ENCODE measurements around the gene SST. TPM values are rescaled to one million over a fixed set of nuclear protein-coding genes. Genes with fewer than 3 reads are reported as not detected.
"Not testable (repeated sequence)": the region's sequence is repeated elsewhere in the genome, so short reads cannot be mapped to it uniquely, and the experiment has no call there.

The SST gene
- total and polyA plus RNA-seq, 9 donors: 0.16 to 7.5 (median 0.63) TPM; not detected in 3

- no peak overlapping the region for H3K4me3 ChIP-seq
- WGBS, 3 donors: 89 to 93% (median 93%) methylated on average over 5 of the region's 5 CpGs
- no peaks in the 10 kb centered on the region for H3K36me3 ChIP-seq
- TF ChIP-seq EP300 (IDR thresholded peaks at IDR 0.05): no peak
- no peak for TF ChIP-seq POLR2A (IDR thresholded peaks at IDR 0.05)
- no peak for TF ChIP-seq CTCF (IDR thresholded peaks at IDR 0.05)
- no peak for DNase-seq
- no peak overlapping the region for H3K27ac ChIP-seq
- H3K27me3 ChIP-seq: no peaks in the 10 kb centered on the region
- no peaks in the 10 kb centered on the region for H3K9me3 ChIP-seq
- H3K4me1 ChIP-seq (ENCODE audit: insufficient read depth): no peaks in the 10 kb centered on the region
- intact Hi-C loops (cut with DNase I): no loop called here
Measured at GRCh38 chr3:187686621-187687273, 16.6 kb upstream of the SST start.

- intact Hi-C loops (cut with DNase I): no loop called here
- TF ChIP-seq EP300 (IDR thresholded peaks at IDR 0.05): no peak
- TF ChIP-seq CTCF (IDR thresholded peaks at IDR 0.05): no peak
- 90 to 94% (median 92%) methylated on average over 7 of the region's 7 CpGs for WGBS, 3 donors
- Histone ChIP-seq H3K27me3 (no peaks in the 10 kb centered on the region), H3K27ac (no peak overlapping the region), H3K4me1 (ENCODE audit: insufficient read depth) (no peaks in the 10 kb centered on the region), H3K4me3 (no peak overlapping the region), H3K9me3 (no peaks in the 10 kb centered on the region), H3K36me3 (no peaks in the 10 kb centered on the region)
- DNase-seq: no peak
Measured at GRCh38 chr3:187685948-187686347, 15.8 kb upstream of the SST start.

DNA sequence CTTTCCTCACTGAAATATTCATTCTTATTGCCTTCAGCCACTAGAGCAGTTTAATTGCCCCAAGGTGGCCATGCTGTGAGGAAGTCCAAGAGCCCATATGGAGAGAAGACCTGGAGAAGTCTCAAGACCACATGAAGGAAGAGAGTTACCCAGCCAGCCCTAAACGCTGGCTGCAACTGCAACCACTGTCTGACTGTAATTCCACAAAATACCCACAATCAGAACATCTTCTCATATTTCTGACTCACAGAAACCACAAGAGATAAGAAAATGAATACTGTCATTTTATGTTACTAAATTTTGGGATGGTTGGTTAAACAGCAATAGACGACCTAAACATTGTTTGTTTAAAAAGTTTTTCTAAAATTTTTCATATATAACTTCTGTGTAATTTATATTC is 14.7 kb upstream of the SST start:
- no peak overlapping the region for H3K27ac ChIP-seq
- TF ChIP-seq CTCF (IDR thresholded peaks at IDR 0.05) (no peak), POLR2A (IDR thresholded peaks at IDR 0.05) (no peak), EP300 (IDR thresholded peaks at IDR 0.05) (no peak)
- no peaks in the 10 kb centered on the region for H3K36me3 ChIP-seq
- H3K4me3 ChIP-seq: no peak overlapping the region
- H3K4me1 ChIP-seq (ENCODE audit: insufficient read depth): no peaks in the 10 kb centered on the region
- no peaks in the 10 kb centered on the region for H3K9me3 ChIP-seq
- 37 to 52% (median 38%) methylated on average over 2 of the region's 2 CpGs for WGBS, 3 donors
- no peaks in the 10 kb centered on the region for H3K27me3 ChIP-seq
- intact Hi-C loops (cut with DNase I): loop anchor here in 1 of 4 donors (5.0 kb wide), 1 partner anchor 468 kb away; no protein-coding TSS in a partner anchor
- DNase-seq: no peak

GRCh38 chr3:187684444-187684843 is 14.2 kb upstream of the SST start:
- H3K9me3 ChIP-seq: no peaks in the 10 kb centered on the region
- no peak overlapping the region for H3K27ac ChIP-seq
- H3K27me3 ChIP-seq: no peaks in the 10 kb centered on the region
- intact Hi-C loops (cut with DNase I): loop anchor here in 1 of 4 donors (5.0 kb wide), 1 partner anchor 467 kb away; no protein-coding TSS in a partner anchor
- no peaks in the 10 kb centered on the region for H3K36me3 ChIP-seq
- WGBS, 3 donors: 93 to 98% (median 93%) methylated on average over 1 of the region's 1 CpG
- TF ChIP-seq POLR2A (IDR thresholded peaks at IDR 0.05) (no peak), EP300 (IDR thresholded peaks at IDR 0.05) (no peak), CTCF (IDR thresholded peaks at IDR 0.05) (no peak)
- H3K4me1 ChIP-seq (ENCODE audit: insufficient read depth): no peaks in the 10 kb centered on the region
- H3K4me3 ChIP-seq: no peak overlapping the region
- DNase-seq: no peak

DNA sequence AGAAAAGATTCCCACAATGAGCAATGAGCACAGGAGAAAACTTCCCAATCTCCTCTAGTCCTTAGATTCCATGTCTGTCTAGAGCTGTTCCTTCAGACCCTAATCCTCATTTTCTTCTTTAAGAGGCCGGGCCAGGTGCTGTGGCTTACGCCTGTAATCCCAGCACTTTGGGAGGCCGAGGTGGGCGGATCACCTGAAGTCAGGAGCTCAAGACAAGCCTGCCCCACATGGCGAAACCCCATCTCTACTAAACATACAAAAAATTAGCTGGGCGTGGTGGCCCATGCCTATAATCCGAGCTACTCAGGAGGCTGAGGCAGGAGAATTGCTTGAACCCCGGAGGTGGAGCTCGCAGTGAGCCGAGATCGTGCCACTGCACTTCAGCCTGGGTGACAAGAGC is 11.6 kb upstream of the SST start:
- H3K27ac ChIP-seq; H3K36me3 ChIP-seq; H3K4me3 ChIP-seq; H3K4me1 ChIP-seq (ENCODE audit: insufficient read depth); H3K27me3 ChIP-seq; DNase-seq; H3K9me3 ChIP-seq: not testable (repeated sequence)
- intact Hi-C loops (cut with DNase I): loop anchor here in 3 of 4 donors (2.0 to 5.0 kb wide), 2 partner anchors 363 to 464 kb away; no protein-coding TSS in a partner anchor
- WGBS, 3 donors: 83 to 88% (median 88%) methylated on average over 11 of the region's 11 CpGs
